Gastroesophageal sphincter (tissue), 3 donors: ENCODE data around the gene LAMA2.
"Not testable (repeated sequence)": the region's sequence is repeated elsewhere in the genome, so short reads cannot be mapped to it uniquely, and the experiment has no call there.

Source experiments
- CTCF ChIP-seq, 4 experiments: fragments of 200-600 bp in 2 of 4; fragments of 450-650 bp in 2 of 4; sonication (generic) in 1 of 4; IDR thresholded peaks; one replicate each; pipeline ENCODE4 v1.5.1; 2017 to 2019; ENCODE audit warnings: antibody characterized with exemption in 4 of 4, mild to moderate bottlenecking in 2 of 4, moderate library complexity in 2 of 4
- POLR2A ChIP-seq, 2 donors: fragments of 450-650 bp; IDR thresholded peaks; one replicate each; pipeline ENCODE4 v1.6.1; 2017; ENCODE audit warnings: antibody characterized with exemption in 2 of 2, mild to moderate bottlenecking in 2 of 2, moderate library complexity in 1 of 2

DNA sequence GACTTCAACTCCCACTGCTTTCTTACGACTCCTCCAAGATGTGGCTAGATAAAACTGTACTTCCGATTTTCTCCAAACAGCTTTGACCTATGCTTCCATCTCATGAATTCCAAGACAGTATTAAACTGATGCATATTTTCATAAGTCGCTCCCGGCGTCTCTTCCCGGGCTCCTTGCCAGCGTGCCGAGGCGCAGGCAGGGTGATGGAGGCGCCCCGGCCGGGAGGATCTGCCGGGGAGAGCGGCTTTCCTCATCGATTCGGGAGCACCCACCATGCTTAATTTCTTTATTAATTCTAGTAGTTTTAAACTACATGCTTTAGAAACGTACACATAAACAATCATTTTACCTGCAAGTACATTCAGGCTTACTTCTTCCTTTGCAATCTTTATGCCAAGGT, 276.3 kb downstream of the LAMA2 start:
- TF ChIP-seq CTCF, POLR2A (IDR thresholded peaks at IDR 0.05): not testable (repeated sequence)
